ENCODE measurements around the gene BBOX1. TPM values are rescaled to one million over a fixed set of nuclear protein-coding genes. Genes with fewer than 3 reads are reported as not detected.

BBOX1 gene
- total RNA-seq, 1 experiment from 2014 or later, result not detected

DNA sequence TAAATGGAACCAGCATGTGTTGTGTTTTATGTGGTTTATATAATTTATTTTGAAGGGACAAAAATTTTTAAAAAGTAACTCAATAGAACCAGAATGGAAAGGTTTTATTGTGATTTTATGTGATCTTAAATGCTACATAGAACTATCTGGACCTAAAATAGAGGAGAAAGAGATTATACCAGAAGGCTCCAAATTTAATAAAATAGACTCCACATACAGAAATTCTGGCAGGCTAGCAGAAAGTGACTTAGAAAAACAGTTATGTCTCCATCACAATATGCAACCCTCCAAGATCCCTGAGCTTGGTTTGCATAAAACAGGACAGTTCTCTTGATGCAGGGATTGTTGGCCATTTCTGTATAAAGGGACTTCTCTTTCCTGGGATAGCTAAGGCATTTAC, 107.9 kb downstream of the BBOX1 start:
- Histone ChIP-seq H3K9me3 (ENCODE audit: control insufficient read depth in 1 of 2, insufficient read depth in 1 of 2, low read depth in 1 of 2, low read length in 2 of 2) (no peaks in the 10 kb centered on the region), H3K4me1 (ENCODE audit: control insufficient read depth in 1 of 2, insufficient read depth in 2 of 2, low read length in 2 of 2) (no peaks in the 10 kb centered on the region), H3K36me3 (ENCODE audit: control insufficient read depth in 1 of 2, insufficient read depth in 2 of 2, low read length in 2 of 2) (no peaks in the 10 kb centered on the region), H3K4me2 (ENCODE audit: low read length) (no peak overlapping the region), H3K79me2 (ENCODE audit: insufficient read depth, low read length) (no peaks in the 10 kb centered on the region), H3K27me3 (ENCODE audit: insufficient read depth, low read length) (no peaks in the 10 kb centered on the region), H3K9ac (ENCODE audit: low read length) (no peak overlapping the region), H4K20me1 (ENCODE audit: insufficient read depth) (no peaks in the 10 kb centered on the region), H3K9me2 (ENCODE audit: insufficient read depth) (no peaks in the 10 kb centered on the region), H2AFZ (ENCODE audit: low read depth, low read length, poor library complexity, severe bottlenecking) (no peak overlapping the region), H3K4me3 (replicated peaks in 1 of 2; ENCODE audit: low read depth in 1 of 2, low read length in 2 of 2) (no peak overlapping the region), H3K27ac (ENCODE audit: low read depth, low read length) (no peak overlapping the region)
- ChIA-PET CTCF (no interaction called here), POLR2A (no interaction called here), RAD21 (ENCODE audit: low non-redundant PET in 1 of 2, low total read pairs in 2 of 2, uncharacterized antibody in 2 of 2, unreplicated experiment in 2 of 2) (no interaction called here)
- no peak for ATAC-seq
- no peak for TF ChIP-seq EZH2 (IDR thresholded peaks at IDR 0.05)
- TF ChIP-seq EGR1 (IDR thresholded peaks at IDR 0.05; ENCODE audit: low read depth), result no peak
- no peak for TF ChIP-seq YY1 (IDR thresholded peaks at IDR 0.05; ENCODE audit: extremely low read depth, insufficient replicate concordance, low read depth, low read length)
- no peak for TF ChIP-seq ZNF274 (IDR thresholded peaks at IDR 0.05; ENCODE audit: low read depth, low read length)
- no peak for TF ChIP-seq ZFX (IDR thresholded peaks at IDR 0.05)
- TF ChIP-seq, protein P1, sequence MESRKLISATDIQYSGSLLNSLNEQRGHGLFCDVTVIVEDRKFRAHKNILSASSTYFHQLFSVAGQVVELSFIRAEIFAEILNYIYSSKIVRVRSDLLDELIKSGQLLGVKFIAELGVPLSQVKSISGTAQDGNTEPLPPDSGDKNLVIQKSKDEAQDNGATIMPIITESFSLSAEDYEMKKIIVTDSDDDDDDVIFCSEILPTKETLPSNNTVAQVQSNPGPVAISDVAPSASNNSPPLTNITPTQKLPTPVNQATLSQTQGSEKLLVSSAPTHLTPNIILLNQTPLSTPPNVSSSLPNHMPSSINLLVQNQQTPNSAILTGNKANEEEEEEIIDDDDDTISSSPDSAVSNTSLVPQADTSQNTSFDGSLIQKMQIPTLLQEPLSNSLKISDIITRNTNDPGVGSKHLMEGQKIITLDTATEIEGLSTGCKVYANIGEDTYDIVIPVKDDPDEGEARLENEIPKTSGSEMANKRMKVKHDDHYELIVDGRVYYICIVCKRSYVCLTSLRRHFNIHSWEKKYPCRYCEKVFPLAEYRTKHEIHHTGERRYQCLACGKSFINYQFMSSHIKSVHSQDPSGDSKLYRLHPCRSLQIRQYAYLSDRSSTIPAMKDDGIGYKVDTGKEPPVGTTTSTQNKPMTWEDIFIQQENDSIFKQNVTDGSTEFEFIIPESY (IDR thresholded peaks at IDR 0.05; ENCODE audit: extremely low read depth, insufficient replicate concordance, low read length), result no peak
- no peak for TF ChIP-seq FOSL1 (IDR thresholded peaks at IDR 0.05; ENCODE audit: low read depth)
- no peak for TF ChIP-seq POLR2A (IDR thresholded peaks at IDR 0.05; ENCODE audit: borderline replicate concordance, extremely low read depth, insufficient read depth, insufficient read length)
- TF ChIP-seq JUND (IDR thresholded peaks at IDR 0.05), result no peak
- no peak for TF ChIP-seq CBX3 (IDR thresholded peaks at IDR 0.05; ENCODE audit: low read depth)
- no peak for TF ChIP-seq SIN3A (IDR thresholded peaks at IDR 0.05; ENCODE audit: low read depth)
- TF ChIP-seq, protein P2, sequence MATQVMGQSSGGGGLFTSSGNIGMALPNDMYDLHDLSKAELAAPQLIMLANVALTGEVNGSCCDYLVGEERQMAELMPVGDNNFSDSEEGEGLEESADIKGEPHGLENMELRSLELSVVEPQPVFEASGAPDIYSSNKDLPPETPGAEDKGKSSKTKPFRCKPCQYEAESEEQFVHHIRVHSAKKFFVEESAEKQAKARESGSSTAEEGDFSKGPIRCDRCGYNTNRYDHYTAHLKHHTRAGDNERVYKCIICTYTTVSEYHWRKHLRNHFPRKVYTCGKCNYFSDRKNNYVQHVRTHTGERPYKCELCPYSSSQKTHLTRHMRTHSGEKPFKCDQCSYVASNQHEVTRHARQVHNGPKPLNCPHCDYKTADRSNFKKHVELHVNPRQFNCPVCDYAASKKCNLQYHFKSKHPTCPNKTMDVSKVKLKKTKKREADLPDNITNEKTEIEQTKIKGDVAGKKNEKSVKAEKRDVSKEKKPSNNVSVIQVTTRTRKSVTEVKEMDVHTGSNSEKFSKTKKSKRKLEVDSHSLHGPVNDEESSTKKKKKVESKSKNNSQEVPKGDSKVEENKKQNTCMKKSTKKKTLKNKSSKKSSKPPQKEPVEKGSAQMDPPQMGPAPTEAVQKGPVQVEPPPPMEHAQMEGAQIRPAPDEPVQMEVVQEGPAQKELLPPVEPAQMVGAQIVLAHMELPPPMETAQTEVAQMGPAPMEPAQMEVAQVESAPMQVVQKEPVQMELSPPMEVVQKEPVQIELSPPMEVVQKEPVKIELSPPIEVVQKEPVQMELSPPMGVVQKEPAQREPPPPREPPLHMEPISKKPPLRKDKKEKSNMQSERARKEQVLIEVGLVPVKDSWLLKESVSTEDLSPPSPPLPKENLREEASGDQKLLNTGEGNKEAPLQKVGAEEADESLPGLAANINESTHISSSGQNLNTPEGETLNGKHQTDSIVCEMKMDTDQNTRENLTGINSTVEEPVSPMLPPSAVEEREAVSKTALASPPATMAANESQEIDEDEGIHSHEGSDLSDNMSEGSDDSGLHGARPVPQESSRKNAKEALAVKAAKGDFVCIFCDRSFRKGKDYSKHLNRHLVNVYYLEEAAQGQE (IDR thresholded peaks at IDR 0.05; ENCODE audit: low read depth), result no peak
- TF ChIP-seq, protein P3, sequence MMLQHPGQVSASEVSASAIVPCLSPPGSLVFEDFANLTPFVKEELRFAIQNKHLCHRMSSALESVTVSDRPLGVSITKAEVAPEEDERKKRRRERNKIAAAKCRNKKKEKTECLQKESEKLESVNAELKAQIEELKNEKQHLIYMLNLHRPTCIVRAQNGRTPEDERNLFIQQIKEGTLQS (IDR thresholded peaks at IDR 0.05), result no peak
- DNase-seq (ENCODE audit: low read depth, low spot score), result no peak
- intact Hi-C loops (cut with micrococcal nuclease), result no loop called here
- BruUV-seq (replicated peaks), result no TSS peak

All from HCT116 (cell line).